Sigmoid colon (tissue), 7 donors: ENCODE measurements around the gene APAF1. TPM values are rescaled to one million over a fixed set of nuclear protein-coding genes. Genes with fewer than 3 reads are reported as not detected.

Experiments used
- DNase-seq: peaks from one replicate; pipeline ENCODE4 v3.0.0-alpha.2; 2019
- H3K27ac ChIP-seq, 4 donors: fragments of 200-600 bp; sonication (generic); one replicate each; pipeline ENCODE4 v1.5.1; 2016 to 2019; ENCODE audit warnings: mild to moderate bottlenecking in 1 of 4
- H3K27me3 ChIP-seq, 3 donors: fragments of 200-600 bp; sonication (generic); one replicate each; pipeline ENCODE4 v1.5.1; 2019; ENCODE audit warnings: mild to moderate bottlenecking in 1 of 3
- H3K36me3 ChIP-seq, 4 donors: fragments of 200-600 bp; sonication (generic); one replicate each; pipeline ENCODE4 v1.5.1; 2016 to 2019
- H3K4me1 ChIP-seq, 4 donors: fragments of 200-600 bp; sonication (generic); one replicate each; pipeline ENCODE4 v1.5.1; 2017 to 2019
- H3K4me3 ChIP-seq, 4 donors: fragments of 200-600 bp; sonication (generic); one replicate each; pipeline ENCODE4 v1.5.1; 2017 to 2019; ENCODE audit warnings: mild to moderate bottlenecking in 2 of 4, moderate library complexity in 1 of 4
- H3K9me3 ChIP-seq, 4 donors: fragments of 200-600 bp in 3 of 4; sonication (generic) in 3 of 4; one replicate each; pipeline versions ENCODE4 v1.5.1 to v1.6.1; 2013 to 2019
- EP300 ChIP-seq, 4 donors: sonication (generic); formaldehyde crosslinking; IDR thresholded peaks; one replicate each; pipeline ENCODE4 v1.6.1; 2017; ENCODE audit warnings: antibody characterized with exemption in 4 of 4
- POLR2A ChIP-seq, 2 donors: fragments of 450-650 bp; IDR thresholded peaks; one replicate each; pipeline ENCODE4 v1.6.1; 2016; ENCODE audit warnings: antibody characterized with exemption in 2 of 2, mild to moderate bottlenecking in 2 of 2, moderate library complexity in 2 of 2
- POLR2AphosphoS5 ChIP-seq, 4 donors: sonication (generic); formaldehyde crosslinking; IDR thresholded peaks; one replicate each; pipeline ENCODE4 v1.6.1; 2017; ENCODE audit warnings: antibody characterized with exemption in 4 of 4
- WGBS, 2 donors: extraction: QIAGEN DNeasy Blood & Tissue Kit; methylation state at CpG; one replicate each; pipeline ENCODE4 v1.1.7; 2013; 5-methylcytosine and 5-hydroxymethylcytosine counted together
- intact Hi-C: fragments of 100-400 bp; cut with DNase I; formaldehyde crosslinking; loops from one replicate; pipeline ENCODE4 v1.15.1; 2023
- polyA plus RNA-seq, 3 donors: library from polyadenylated mRNA; stranded (reverse); fragments of 200-250 nt; gene quantifications; one replicate each; pipeline ENCODE4 v1.2.3, GENCODE V29; 2013
- total RNA-seq, 4 donors: library from RNA; depleted of rRNA; stranded (reverse); fragments of >200 nt; gene quantifications; one replicate each; pipeline ENCODE4 v1.1.0, GENCODE V29; 2016
- TF ChIP-seq, protein P1 (sequence below), 4 experiments: fragments of 450-650 bp in 3 of 4; fragments of 200-600 bp in 1 of 4; IDR thresholded peaks; one replicate each; pipeline ENCODE4 v1.5.1; 2016 to 2019; ENCODE audit warnings: antibody characterized with exemption in 4 of 4, mild to moderate bottlenecking in 3 of 4, moderate library complexity in 2 of 4
- donor health status: healthy with polysubstance abuse.
- donor health status: Bipolar disorder and iron deficiency.
- donor health status: healthy.

The APAF1 gene
- total and polyA plus RNA-seq, 7 donors, result 6.2 to 20.1 (median 14.6) TPM

DNA sequence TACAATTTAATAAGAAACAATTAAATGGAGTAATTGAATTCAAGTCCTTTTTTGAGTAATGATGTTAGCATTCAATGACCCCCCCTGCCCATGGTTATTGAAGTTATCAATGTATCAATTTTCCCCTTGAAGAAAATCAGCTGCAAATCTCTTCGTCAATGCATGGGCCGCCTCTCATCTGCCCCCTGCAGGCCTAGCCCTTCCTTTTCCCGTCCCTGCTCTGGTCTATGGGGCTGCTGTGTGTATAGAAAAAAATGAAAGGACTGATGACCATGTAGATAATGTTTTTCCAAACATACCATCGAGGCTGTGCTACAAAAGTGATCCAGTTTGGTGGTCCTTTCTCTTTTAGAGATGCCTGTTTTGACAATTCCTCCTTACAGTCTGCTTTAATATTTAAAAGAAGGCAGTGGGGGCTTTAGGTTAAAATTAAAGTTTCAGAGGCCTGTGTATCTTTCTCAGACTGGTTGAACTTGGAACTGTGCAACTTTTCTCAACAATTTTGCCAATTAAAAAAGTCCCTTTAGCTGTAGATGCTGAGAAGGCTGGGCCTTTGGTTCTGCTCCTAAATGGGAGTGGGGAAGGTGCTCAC is 98.4 kb downstream of the APAF1 start:
- WGBS, 2 donors, result 12 to 24% methylated on average over 4 of the region's 4 CpGs
- intact Hi-C loops, result no loop called here

DNA sequence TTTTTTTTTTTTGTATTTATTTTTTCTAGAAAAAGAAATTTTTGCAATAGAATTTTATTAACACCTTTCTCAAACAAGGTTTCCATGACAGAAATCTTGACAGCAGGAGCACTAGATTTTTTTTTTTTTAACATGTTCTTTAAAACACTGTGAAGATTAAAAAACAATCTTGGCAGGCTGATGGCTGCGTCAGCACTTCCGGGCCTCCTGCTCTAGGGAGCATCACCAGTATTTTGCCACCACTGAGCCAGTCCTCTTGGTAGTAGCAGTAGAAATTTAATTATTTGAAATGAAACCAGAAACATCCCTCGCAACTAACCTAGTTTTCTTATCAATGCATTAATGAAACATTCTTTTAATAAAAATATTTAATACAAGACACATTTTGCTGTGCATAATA is 99.6 kb downstream of the APAF1 start:
- H3K27me3 ChIP-seq, result no peaks in the 10 kb centered on the region
- TF ChIP-seq EP300 (IDR thresholded peaks at IDR 0.05), result no peak
- 93% methylated on average over 3 of the region's 3 CpGs for WGBS, 2 donors
- no peak for DNase-seq
- intact Hi-C loops, result no loop called here
- H3K36me3 ChIP-seq, result peaks cover 0 to 1% (median 0%) of the 10 kb centered on the region in 4 donors
- H3K27ac ChIP-seq, result no peak overlapping the region
- no peak overlapping the region for H3K4me3 ChIP-seq
- H3K9me3 ChIP-seq, result no peaks in the 10 kb centered on the region
- H3K4me1 ChIP-seq, result peaks cover 0 to 11% (median 5%) of the 10 kb centered on the region in 4 donors

More for the DNA sequence above, 98.4 kb downstream of the APAF1 start:
- no peaks in the 10 kb centered on the region for H3K27me3 ChIP-seq
- no peak for DNase-seq
- H3K27ac ChIP-seq, result no peak overlapping the region
- H3K36me3 ChIP-seq, result no peaks in the 10 kb centered on the region
- H3K9me3 ChIP-seq, result no peaks in the 10 kb centered on the region
- TF ChIP-seq POLR2AphosphoS5 (IDR thresholded peaks at IDR 0.05), result no peak
- no peak for TF ChIP-seq POLR2A (IDR thresholded peaks at IDR 0.05)
- TF ChIP-seq EP300 (IDR thresholded peaks at IDR 0.05), result no peak
- TF ChIP-seq, protein P1, sequence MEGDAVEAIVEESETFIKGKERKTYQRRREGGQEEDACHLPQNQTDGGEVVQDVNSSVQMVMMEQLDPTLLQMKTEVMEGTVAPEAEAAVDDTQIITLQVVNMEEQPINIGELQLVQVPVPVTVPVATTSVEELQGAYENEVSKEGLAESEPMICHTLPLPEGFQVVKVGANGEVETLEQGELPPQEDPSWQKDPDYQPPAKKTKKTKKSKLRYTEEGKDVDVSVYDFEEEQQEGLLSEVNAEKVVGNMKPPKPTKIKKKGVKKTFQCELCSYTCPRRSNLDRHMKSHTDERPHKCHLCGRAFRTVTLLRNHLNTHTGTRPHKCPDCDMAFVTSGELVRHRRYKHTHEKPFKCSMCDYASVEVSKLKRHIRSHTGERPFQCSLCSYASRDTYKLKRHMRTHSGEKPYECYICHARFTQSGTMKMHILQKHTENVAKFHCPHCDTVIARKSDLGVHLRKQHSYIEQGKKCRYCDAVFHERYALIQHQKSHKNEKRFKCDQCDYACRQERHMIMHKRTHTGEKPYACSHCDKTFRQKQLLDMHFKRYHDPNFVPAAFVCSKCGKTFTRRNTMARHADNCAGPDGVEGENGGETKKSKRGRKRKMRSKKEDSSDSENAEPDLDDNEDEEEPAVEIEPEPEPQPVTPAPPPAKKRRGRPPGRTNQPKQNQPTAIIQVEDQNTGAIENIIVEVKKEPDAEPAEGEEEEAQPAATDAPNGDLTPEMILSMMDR (IDR thresholded peaks at IDR 0.05), result no peak
- H3K4me1 ChIP-seq, result peaks cover 0 to 11% (median 5%) of the 10 kb centered on the region in 4 donors
- no peak overlapping the region for H3K4me3 ChIP-seq

DNA sequence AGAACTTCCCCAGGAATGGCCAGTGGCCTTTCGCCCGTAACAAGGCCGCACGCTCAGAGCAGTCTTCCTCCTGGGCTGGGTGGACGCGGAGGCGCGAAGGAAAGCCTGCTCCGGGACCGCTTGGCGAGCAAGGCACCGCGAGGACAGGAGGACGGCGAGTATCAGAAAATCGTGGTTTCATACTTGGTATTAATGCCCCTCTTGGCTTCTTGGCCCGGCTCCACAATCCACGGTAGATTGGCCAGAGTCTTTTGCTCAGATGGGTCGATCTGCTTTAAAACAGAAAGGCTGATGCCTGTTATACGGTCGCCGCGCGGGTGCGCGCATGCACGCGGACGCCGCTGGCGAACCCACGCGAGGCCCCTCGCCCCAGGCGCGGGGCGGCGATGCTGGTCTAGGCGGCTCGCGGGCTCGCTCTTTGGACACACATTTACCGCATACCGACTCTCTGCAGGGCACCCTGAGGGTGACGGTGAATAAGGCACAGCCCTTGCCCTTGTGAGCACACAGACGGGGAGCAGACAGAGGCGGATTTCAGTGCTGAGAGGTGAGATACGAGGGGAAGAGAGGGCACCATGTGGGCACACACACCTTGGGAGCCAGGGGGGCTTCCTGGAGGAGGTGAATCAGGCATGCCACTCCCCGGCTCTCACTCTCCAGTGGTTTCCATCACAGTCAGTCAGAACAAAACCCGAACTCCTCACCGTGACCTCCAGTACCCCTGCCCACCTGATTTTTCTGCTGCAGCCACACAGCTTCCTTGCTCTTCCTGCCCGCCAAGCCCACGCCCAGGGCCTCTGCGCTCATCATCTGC is 100.7 kb downstream of the APAF1 start:
- peak overlapping the region; percentile 1 to 49 (median 36) for H3K4me3 ChIP-seq
- no peak for DNase-seq
- peaks cover 0 to 12% (median 0%) of the 10 kb centered on the region in 4 donors for H3K36me3 ChIP-seq
- no peaks in the 10 kb centered on the region for H3K27me3 ChIP-seq
- WGBS, 2 donors, result 10 to 13% methylated on average over 54 of the region's 54 CpGs
- intact Hi-C loops, result no loop called here
- H3K9me3 ChIP-seq, result no peaks in the 10 kb centered on the region
- H3K27ac ChIP-seq, result no peak overlapping the region
- TF ChIP-seq POLR2A (IDR thresholded peaks at IDR 0.05), result no peak
- TF ChIP-seq, protein P1 (IDR thresholded peaks at IDR 0.05), result no peak
- no peak for TF ChIP-seq POLR2AphosphoS5 (IDR thresholded peaks at IDR 0.05)
- TF ChIP-seq EP300 (IDR thresholded peaks at IDR 0.05), result no peak
- H3K4me1 ChIP-seq, result peaks cover 0 to 11% (median 5%) of the 10 kb centered on the region in 4 donors

DNA sequence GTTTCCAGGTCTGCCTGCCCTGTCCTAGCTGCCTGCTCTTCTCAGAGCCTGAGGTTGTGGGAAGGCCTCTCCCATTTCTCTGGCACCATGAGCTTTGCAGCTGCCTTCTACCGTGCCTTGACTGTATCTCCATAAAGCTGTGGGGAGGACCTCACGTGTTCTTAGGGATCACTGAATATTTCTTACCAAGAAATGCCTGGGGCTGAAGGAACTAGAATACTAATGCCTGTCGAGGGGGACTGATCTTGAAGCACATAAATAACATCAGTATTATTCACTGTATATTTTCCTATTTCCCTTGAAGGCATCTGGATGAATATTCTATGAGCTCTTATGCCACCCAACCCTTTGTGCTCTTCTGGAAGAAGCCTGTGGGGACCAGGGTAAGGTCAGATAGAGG is 103.4 kb downstream of the APAF1 start:
- intact Hi-C loops, result no loop called here
- Histone ChIP-seq H3K27ac (no peak overlapping the region), H3K27me3 (no peaks in the 10 kb centered on the region), H3K36me3 (peaks cover 0 to 12% (median 0%) of the 10 kb centered on the region in 4 donors), H3K9me3 (no peaks in the 10 kb centered on the region), H3K4me1 (peaks cover 0 to 11% (median 5%) of the 10 kb centered on the region in 4 donors), H3K4me3 (no peak overlapping the region)
- TF ChIP-seq EP300 (IDR thresholded peaks at IDR 0.05) (no peak), POLR2A (IDR thresholded peaks at IDR 0.05) (no peak), POLR2AphosphoS5 (IDR thresholded peaks at IDR 0.05) (no peak)
- TF ChIP-seq, protein P1 (IDR thresholded peaks at IDR 0.05), result no peak
- no peak for DNase-seq
- WGBS, 2 donors, result 69 to 91% methylated on average over 3 of the region's 3 CpGs

DNA sequence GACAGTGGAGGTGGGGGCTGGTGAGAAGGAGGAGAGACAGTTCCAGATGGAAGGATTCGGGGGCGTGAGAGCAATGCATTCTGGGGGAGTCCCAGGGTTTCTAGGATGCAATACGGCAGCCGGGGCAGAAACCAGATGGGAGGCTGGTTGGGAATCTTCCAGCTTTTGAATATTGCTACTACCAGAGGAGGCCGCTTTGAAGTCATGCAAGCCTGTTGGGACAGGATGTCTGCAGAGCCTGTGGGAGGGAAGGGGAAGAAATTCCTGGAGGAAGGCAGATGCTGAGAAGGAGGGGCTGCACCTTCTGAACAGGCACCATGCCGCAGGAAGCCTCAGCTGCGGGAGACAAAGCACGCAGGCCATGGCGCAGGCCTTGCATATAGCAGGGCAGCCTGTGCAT is 105.4 kb downstream of the APAF1 start:
- WGBS, 2 donors, result 82 to 86% methylated on average over 9 of the region's 9 CpGs
- H3K36me3 ChIP-seq, result peaks cover 0 to 12% (median 0%) of the 10 kb centered on the region in 4 donors
- TF ChIP-seq POLR2A (IDR thresholded peaks at IDR 0.05) (no peak), EP300 (IDR thresholded peaks at IDR 0.05) (no peak)
- TF ChIP-seq, protein P1 (IDR thresholded peaks at IDR 0.05), result no peak
- peaks cover 0 to 9% (median 5%) of the 10 kb centered on the region in 4 donors for H3K4me1 ChIP-seq
- no peak for DNase-seq
- H3K27me3 ChIP-seq, result no peaks in the 10 kb centered on the region
- intact Hi-C loops, result no loop called here
- no peaks in the 10 kb centered on the region for H3K9me3 ChIP-seq
- H3K4me3 ChIP-seq, result no peak overlapping the region
- no peak overlapping the region for H3K27ac ChIP-seq
